ENCODE data around the gene TNFRSF25.
"Not testable (repeated sequence)": the region's sequence is repeated elsewhere in the genome, so short reads cannot be mapped to it uniquely, and the experiment has no call there.

The TNFRSF25 gene

DNA sequence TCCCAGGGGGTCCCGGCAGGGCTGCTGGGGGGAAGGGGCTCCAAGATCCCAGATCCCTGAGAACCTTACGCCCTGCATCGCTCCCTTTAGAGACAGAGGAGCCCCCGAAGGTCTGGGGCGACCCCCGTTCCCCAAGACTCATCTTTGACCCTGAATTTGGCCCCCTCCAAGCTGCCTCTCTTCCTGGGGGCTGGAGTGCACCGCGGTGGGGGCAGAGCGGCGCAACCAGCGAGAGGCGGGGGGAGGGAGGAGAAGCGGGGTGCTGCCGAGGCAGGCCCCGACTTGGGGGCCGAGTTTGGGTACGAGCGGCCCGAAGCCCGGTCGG lies 30.9 kb upstream of the TNFRSF25 start:
- no peak for FAIRE-seq
- TF ChIP-seq, protein P1, sequence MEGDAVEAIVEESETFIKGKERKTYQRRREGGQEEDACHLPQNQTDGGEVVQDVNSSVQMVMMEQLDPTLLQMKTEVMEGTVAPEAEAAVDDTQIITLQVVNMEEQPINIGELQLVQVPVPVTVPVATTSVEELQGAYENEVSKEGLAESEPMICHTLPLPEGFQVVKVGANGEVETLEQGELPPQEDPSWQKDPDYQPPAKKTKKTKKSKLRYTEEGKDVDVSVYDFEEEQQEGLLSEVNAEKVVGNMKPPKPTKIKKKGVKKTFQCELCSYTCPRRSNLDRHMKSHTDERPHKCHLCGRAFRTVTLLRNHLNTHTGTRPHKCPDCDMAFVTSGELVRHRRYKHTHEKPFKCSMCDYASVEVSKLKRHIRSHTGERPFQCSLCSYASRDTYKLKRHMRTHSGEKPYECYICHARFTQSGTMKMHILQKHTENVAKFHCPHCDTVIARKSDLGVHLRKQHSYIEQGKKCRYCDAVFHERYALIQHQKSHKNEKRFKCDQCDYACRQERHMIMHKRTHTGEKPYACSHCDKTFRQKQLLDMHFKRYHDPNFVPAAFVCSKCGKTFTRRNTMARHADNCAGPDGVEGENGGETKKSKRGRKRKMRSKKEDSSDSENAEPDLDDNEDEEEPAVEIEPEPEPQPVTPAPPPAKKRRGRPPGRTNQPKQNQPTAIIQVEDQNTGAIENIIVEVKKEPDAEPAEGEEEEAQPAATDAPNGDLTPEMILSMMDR (IDR thresholded peaks at IDR 0.05; ENCODE audit: insufficient read depth, missing control alignments): no peak
- no peak for DNase-seq (ENCODE audit: insufficient read length, low spot score)

DNA sequence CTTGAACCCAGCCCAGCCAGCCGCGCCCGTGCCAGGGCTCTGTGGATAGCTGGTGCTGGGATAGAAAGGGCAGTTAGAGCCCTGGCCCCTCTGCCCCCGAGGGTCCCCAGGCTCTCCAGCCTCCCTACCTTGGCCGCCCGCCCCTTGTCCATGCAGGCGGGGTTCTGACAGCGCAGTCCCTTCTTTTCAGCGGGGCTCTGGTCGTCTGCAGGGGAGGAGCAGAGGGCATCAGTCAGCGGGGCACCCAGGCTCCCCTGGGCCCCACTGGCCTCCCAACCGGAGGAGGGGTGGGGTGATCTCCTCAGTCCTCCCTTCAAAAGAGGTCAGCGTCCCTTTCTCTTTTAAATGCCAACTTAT lies 30.4 kb upstream of the TNFRSF25 start:
- no peak for FAIRE-seq
- DNase-seq (ENCODE audit: insufficient read length, low spot score): no peak
- TF ChIP-seq, protein P1 (IDR thresholded peaks at IDR 0.05; ENCODE audit: insufficient read depth, missing control alignments): no peak

DNA sequence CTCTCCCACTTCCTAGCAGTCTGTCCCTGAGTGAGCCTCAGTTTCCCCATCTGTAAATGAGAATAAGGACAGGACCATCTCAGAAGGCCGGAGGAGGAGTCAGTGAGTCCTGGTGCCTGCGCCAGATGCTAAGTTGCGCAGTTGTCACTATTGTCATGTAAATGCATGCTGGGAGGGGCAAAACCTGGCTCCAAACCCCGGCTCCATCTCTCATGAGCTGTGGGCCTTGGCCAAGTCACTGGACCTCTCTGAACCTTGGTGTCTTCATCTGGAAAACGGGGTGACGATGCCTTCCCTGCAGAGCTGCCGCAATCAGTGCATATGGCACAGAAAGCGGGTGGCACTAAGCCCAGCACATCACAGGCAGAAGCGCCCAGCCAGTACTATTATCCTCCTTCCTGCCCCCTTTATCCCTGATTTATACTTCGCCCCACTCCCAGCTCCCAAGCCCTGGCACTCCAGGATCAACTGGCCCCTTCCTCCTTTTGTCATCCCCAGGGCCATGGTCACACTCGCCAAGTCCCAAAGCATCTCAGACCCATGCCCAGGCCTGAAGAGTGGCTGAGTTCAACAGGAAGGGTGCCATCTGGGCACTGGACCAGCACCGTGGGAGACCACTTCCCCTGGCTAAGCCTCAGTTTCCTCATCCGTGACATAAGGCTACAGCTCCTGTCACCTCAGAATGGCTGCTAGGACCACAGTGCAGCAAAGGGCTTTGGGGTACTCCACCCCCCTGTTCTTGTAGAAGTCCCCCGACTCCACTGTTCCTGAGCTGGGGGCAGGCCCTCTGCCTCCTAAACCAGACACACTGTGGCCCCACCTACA lies 29.8 kb upstream of the TNFRSF25 start:
- DNase-seq (ENCODE audit: insufficient read length, low spot score): no peak
- FAIRE-seq: no peak
- TF ChIP-seq, protein P1 (IDR thresholded peaks at IDR 0.05; ENCODE audit: insufficient read depth, missing control alignments): no peak

DNA sequence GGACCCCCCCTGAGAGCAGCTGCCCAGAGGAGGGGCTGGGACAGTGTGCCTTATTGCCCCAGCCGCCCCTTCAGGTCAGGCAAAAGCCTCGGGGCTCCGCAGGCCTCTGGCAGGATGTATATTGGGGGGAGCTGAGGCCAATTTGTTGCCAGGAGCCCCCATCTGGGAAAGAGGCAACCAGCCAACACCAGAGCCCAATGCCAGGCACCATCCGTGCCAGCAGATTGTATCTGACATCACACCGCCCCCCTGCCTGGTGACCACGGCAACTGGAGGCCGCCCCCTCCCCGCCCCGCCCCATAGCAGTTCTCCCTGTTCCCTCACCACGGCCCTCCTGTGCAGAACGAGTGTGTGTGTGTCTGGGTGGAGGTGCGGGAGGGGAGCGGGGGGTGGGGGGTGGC lies 29.1 kb upstream of the TNFRSF25 start:
- DNase-seq (ENCODE audit: insufficient read length, low spot score) (no peak), FAIRE-seq (no peak)
- TF ChIP-seq, protein P1 (IDR thresholded peaks at IDR 0.05; ENCODE audit: insufficient read depth, missing control alignments): no peak

DNA sequence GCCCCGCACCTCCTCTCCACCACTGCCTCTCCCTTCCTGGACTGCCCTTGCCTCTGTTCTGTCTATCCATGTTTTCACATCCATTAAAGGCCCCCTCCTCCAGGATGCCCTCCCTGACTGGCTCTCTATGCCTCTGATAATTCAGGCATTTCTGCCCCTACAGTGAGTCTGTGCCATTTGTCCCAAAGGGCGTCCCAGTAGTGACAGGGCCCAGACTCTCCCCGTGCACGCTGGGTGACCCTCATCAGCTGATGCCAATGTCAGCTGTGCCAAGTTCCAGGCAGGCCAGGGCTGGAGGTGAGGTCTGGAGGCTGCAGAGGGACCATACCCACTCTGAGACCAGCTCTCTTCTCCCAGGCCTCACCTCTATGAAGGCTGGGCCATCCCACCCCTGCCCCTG lies 28.7 kb upstream of the TNFRSF25 start:
- TF ChIP-seq, protein P1 (IDR thresholded peaks at IDR 0.05; ENCODE audit: insufficient read depth, missing control alignments): no peak
- FAIRE-seq (no peak), DNase-seq (ENCODE audit: insufficient read length, low spot score) (no peak)

DNA sequence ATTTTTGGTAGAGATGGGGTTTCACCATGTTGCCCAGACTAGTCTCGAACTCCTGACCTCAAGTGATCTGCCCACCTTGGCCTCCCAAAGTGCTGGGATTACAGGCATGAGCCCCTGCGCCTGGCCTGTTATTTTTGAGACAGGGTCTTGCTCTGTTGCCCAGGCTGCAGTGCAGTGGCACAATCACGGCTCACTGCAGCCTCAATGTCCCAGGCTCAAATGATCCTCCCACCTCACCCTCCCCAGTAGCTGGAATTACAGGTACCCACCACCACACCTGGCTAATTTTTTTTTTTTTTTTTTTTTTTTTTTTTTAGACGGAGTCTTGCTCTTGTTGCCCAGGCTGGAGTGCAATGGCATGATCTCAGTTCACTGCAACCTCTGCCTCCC lies 27.9 kb upstream of the TNFRSF25 start:
- not testable (repeated sequence) for FAIRE-seq

DNA sequence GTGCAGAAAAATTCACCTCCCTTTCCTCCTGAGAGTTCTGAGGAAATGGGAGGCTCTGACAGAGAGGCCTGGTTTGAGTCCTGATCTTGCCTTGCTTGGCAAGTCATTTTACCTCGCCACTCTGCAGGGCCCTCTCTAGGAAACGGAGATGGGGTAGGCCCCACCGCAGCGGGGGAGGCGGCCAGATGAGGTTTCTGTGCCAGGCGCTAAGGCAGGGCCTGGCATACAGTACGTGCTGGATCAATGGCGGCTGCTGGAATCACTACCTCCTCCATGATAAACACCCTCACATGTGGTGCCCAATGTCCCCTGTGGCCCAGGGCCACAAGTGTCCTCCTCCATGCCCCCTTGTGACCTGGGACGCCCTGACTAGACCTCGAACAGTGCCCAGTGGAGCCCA lies 26.0 kb upstream of the TNFRSF25 start:
- TF ChIP-seq, protein P1 (IDR thresholded peaks at IDR 0.05; ENCODE audit: insufficient read depth, missing control alignments): no peak
- no peak for FAIRE-seq
- DNase-seq (ENCODE audit: insufficient read length, low spot score): no peak

More for the DNA sequence above, 27.9 kb upstream of the TNFRSF25 start:
- DNase-seq (ENCODE audit: insufficient read length, low spot score): not testable (repeated sequence)
